Liver (tissue), 3 donors: ENCODE data around the gene EML4.

Source experiments
- EGR1 ChIP-seq, 2 donors: IDR thresholded peaks; 2 replicates each; pipeline ENCODE4 v1.6.1; 2016 to 2018; ENCODE audit warnings: antibody characterized with exemption in 2 of 2, low read depth in 2 of 2
- TAF1 ChIP-seq: conservative IDR thresholded peaks from 2 replicates; pipeline ENCODE4 v1.6.1; 2016; ENCODE audit warnings: antibody characterized with exemption, mild to moderate bottlenecking
- YY1 ChIP-seq: IDR thresholded peaks from 2 replicates; pipeline ENCODE4 v1.6.1; 2016; ENCODE audit warnings: antibody characterized with exemption, mild to moderate bottlenecking
- TF ChIP-seq, protein P1 (sequence below): IDR thresholded peaks from 2 replicates; pipeline ENCODE4 v1.6.1; 2016; ENCODE audit warnings: antibody characterized with exemption, mild to moderate bottlenecking
- TF ChIP-seq, protein P2 (sequence below): fragments of 150-350 bp; IDR thresholded peaks from 2 replicates; pipeline ENCODE4 v1.5.1; 2017; ENCODE audit warnings: improper control_type of control experiment, low read depth, low read length; ENCODE audit not compliant: missing input control
- donor health status: healthy.
- donor health status: healthy.

DNA sequence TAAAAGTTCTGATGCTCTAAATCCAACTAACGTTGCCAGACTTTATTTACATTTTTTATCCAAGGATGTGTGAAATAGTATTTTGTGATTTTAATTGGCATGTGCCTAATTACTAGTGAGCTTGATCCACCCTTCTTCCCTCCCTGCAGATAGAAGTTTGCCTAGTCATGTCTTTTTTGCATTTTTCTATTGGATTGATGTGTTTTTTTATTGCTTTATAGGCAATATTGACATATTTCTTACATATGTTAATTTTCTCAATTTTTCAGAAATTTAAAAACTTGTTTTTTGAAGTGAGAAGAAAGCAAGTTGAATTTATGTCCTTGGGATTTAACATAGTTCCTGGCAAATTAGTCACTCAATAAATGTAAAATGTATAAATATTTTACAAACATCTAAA is 56.4 kb downstream of the EML4 start:
- TF ChIP-seq, protein P1, sequence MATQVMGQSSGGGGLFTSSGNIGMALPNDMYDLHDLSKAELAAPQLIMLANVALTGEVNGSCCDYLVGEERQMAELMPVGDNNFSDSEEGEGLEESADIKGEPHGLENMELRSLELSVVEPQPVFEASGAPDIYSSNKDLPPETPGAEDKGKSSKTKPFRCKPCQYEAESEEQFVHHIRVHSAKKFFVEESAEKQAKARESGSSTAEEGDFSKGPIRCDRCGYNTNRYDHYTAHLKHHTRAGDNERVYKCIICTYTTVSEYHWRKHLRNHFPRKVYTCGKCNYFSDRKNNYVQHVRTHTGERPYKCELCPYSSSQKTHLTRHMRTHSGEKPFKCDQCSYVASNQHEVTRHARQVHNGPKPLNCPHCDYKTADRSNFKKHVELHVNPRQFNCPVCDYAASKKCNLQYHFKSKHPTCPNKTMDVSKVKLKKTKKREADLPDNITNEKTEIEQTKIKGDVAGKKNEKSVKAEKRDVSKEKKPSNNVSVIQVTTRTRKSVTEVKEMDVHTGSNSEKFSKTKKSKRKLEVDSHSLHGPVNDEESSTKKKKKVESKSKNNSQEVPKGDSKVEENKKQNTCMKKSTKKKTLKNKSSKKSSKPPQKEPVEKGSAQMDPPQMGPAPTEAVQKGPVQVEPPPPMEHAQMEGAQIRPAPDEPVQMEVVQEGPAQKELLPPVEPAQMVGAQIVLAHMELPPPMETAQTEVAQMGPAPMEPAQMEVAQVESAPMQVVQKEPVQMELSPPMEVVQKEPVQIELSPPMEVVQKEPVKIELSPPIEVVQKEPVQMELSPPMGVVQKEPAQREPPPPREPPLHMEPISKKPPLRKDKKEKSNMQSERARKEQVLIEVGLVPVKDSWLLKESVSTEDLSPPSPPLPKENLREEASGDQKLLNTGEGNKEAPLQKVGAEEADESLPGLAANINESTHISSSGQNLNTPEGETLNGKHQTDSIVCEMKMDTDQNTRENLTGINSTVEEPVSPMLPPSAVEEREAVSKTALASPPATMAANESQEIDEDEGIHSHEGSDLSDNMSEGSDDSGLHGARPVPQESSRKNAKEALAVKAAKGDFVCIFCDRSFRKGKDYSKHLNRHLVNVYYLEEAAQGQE = no peak
- TF ChIP-seq, protein P2, sequence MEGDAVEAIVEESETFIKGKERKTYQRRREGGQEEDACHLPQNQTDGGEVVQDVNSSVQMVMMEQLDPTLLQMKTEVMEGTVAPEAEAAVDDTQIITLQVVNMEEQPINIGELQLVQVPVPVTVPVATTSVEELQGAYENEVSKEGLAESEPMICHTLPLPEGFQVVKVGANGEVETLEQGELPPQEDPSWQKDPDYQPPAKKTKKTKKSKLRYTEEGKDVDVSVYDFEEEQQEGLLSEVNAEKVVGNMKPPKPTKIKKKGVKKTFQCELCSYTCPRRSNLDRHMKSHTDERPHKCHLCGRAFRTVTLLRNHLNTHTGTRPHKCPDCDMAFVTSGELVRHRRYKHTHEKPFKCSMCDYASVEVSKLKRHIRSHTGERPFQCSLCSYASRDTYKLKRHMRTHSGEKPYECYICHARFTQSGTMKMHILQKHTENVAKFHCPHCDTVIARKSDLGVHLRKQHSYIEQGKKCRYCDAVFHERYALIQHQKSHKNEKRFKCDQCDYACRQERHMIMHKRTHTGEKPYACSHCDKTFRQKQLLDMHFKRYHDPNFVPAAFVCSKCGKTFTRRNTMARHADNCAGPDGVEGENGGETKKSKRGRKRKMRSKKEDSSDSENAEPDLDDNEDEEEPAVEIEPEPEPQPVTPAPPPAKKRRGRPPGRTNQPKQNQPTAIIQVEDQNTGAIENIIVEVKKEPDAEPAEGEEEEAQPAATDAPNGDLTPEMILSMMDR = no peak
- TF ChIP-seq YY1 (no peak), EGR1 (IDR thresholded peaks at IDR 0.05; ENCODE audit: low read depth in 2 of 2) (no peak), TAF1 (no peak)
